GM10248 (cell line): Measurements from ENCODE around the gene FADS6.

Experiments
- CTCF ChIA-PET: fragments of 300-600 bp; sonication (Branson Sonifier 250); formaldehyde crosslinking; extraction: SDS; loops from one replicate; lab custom pipeline; 2021; ENCODE audit warnings: antibody characterized with exemption; lab: Yijun Ruan, JAX
- POLR2A ChIA-PET: fragments of 350-650 bp; sonication (Branson Sonifier 250); formaldehyde crosslinking; extraction: SDS; loops from one replicate; lab custom pipeline; 2020; ENCODE audit warnings: antibody characterized with exemption; lab: Yijun Ruan, JAX
- DNase-seq: peaks from one replicate; pipeline ENCODE4 v3.0.0; 2012; ENCODE audit errors: extremely low spot score
- TF ChIP-seq, protein P1 (sequence below): IDR thresholded peaks from 2 replicates; pipeline ENCODE4 v1.5.1; 2012; ENCODE audit warnings: mild to moderate bottlenecking, low read depth; ENCODE audit errors: extremely low read depth, missing control alignments, control extremely low read depth

Gene FADS6

DNA sequence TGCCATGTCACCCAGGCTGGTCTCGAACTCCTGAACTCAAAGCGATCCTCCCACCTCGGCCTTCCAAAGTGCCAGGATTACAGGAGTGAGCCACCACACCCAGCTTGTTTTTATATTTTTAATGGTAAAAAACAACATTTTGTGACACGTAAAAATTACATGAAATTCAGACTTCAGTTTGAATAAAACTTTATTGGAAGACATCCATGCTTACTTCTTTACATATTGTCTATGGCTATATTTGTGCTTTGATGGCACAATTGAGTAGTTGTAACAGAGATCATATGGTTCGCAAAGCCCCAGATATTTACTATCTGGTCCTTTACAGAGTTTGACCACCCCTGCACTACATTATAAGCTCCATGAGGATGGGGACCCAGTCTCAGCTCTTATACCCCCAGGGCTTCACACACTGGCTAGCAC is 18.8 kb downstream of the FADS6 start:
- TF ChIP-seq, protein P1, sequence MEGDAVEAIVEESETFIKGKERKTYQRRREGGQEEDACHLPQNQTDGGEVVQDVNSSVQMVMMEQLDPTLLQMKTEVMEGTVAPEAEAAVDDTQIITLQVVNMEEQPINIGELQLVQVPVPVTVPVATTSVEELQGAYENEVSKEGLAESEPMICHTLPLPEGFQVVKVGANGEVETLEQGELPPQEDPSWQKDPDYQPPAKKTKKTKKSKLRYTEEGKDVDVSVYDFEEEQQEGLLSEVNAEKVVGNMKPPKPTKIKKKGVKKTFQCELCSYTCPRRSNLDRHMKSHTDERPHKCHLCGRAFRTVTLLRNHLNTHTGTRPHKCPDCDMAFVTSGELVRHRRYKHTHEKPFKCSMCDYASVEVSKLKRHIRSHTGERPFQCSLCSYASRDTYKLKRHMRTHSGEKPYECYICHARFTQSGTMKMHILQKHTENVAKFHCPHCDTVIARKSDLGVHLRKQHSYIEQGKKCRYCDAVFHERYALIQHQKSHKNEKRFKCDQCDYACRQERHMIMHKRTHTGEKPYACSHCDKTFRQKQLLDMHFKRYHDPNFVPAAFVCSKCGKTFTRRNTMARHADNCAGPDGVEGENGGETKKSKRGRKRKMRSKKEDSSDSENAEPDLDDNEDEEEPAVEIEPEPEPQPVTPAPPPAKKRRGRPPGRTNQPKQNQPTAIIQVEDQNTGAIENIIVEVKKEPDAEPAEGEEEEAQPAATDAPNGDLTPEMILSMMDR = no peak
- DNase-seq = no peak
- ChIA-PET CTCF (interaction anchor here (1.5 to 11.7 kb wide), 3 partner anchors 11 to 83 kb away, joined by 6 to 107 read pairs (median 11); no protein-coding TSS in a partner anchor), POLR2A (no interaction called here)

DNA sequence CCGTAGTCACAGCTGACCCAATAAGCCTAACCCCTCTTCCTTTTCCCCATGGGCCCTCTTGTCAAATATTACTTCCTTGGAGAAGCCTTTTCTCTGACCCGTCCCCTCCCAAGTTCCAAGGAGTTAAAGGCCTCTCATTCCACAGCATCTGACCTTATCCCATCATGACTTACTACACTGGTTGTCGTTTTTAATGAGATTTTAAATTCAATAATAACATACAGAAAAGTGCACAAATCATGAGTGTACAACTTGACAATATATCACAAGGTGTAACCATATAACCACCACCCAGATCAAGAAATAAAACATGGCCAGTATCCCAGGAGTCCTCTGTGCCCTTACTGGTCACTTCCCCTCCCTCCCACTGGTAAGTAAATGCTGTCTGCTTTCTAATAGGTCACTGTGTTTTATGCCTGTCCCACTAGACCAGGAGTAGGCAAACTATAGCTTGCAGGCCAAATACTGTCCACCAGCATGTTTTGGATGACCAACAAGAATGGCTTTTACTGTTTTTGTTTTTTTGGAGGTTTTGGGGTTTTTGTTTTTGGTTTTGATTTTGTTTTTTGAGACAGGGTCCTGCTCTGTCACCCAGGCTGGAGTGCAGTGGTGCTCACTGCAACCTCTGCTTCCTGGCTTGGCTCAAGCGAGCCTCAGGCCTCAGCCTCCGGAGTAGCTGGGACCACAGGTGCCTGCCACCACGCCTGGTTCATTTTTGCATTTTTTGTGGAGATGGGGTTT is 19.4 kb downstream of the FADS6 start:
- no peak for DNase-seq
- CTCF ChIA-PET = interaction anchor here (1.1 to 11.7 kb wide), 7 partner anchors 11 to 217 kb away, joined by 3 to 107 read pairs (median 6); no protein-coding TSS in a partner anchor
- POLR2A ChIA-PET = interaction anchor here (0.6 to 1.2 kb wide), 3 partner anchors 146 to 906 kb away, joined by 3 read pairs; partner anchors contain the start of gene SLC25A19
- TF ChIP-seq, protein P1 = no peak

DNA sequence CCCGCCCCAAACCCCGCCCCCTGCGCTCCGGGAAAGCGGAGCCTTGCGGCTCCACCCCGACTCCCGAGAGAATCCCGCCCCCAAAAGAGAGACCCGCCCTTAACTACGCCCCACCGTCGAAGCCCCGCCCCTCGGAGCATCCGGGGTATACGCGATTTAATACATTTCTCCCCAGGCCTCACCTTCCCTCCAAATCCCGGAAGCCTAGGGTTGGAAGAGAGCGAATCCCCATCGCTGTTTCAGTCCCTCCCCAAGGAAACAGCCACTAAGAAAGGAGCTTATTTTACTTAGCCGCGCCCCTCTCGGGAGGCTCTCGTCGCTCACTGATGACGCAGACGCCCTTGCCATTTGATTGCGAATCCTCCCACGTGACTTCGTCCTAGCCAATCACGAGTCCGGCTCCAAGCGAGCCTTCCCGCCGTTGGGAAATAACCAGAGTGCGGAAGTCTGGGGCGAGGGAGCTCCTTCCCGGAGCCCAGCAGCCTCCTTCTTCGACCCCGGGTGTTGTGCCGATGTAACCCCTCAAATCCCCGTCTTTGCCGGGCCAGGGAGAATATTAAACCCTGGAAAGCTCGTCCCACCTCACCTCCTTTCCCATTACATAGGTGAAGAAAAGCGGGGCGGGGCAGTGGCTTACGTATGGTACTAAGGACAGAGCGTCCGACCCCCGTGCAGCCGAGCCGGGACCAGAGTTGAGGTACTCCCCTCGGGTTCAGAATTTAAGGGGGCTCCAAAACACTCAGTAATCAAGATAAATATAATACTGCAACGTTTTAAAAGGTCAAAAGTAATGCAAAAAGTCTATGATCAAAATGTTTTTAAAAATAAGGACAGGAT is 20.2 kb downstream of the FADS6 start:
- DNase-seq = peak; percentile 100
- TF ChIP-seq, protein P1 = no peak
- CTCF ChIA-PET = interaction anchor here (1.1 to 11.7 kb wide), 9 partner anchors 10 to 216 kb away, joined by 3 to 107 read pairs (median 9); no protein-coding TSS in a partner anchor
- POLR2A ChIA-PET = interaction anchor here (0.5 to 1.2 kb wide), 7 partner anchors 18 to 1856 kb away, joined by 3 to 5 read pairs (median 3); partner anchors contain the start of genes SLC25A19 and TMEM94

DNA sequence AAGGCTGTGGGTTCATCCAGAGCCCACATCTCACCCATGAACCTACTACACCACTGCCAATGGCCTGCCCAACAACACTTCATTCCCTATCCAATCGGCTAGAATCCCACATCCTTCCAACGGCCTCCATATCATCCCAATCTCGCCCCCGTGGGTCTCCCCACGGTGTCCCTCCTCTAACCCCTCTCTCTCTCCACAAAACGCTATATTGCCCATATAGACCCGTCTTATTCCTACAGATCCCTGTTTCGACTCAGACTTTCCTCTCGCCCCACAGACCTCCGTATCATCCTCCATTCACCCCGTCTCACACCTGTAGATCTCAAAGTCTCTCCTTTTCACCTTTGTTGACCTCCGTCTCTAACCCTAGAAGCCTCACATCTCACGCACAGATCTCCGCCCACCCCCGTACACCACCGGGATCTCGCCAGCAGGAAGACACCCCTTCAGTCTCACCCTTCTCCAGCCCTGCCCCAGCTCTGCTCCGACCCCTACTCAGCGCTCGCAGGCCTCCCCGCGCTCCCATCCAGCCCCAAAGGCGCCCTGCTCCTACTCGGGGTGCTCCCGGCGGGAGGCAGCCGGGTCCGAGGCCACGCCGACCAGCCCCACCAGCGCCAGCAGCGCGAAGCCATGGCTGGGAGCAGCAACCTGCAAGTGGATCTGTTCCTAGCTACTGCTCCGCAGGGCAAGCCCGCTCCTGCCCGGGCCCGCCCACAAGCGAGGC is 21.0 kb downstream of the FADS6 start, which contains the start of gene FDXR:
TSS of gene FDXR (minus strand) at position 682 of the 724 bp plus-strand sequence. CDS start at position 632, 50 bp downstream.
- TF ChIP-seq, protein P1 = no peak
- no peak for DNase-seq
- POLR2A ChIA-PET = interaction anchor here (0.5 to 1.2 kb wide), 5 partner anchors 19 to 1856 kb away, joined by 3 to 5 read pairs (median 3); partner anchors contain the start of gene TMEM94
- CTCF ChIA-PET = interaction anchor here (1.1 to 12.9 kb wide), 10 partner anchors 9 to 215 kb away, joined by 3 to 248 read pairs (median 10); no protein-coding TSS in a partner anchor

DNA sequence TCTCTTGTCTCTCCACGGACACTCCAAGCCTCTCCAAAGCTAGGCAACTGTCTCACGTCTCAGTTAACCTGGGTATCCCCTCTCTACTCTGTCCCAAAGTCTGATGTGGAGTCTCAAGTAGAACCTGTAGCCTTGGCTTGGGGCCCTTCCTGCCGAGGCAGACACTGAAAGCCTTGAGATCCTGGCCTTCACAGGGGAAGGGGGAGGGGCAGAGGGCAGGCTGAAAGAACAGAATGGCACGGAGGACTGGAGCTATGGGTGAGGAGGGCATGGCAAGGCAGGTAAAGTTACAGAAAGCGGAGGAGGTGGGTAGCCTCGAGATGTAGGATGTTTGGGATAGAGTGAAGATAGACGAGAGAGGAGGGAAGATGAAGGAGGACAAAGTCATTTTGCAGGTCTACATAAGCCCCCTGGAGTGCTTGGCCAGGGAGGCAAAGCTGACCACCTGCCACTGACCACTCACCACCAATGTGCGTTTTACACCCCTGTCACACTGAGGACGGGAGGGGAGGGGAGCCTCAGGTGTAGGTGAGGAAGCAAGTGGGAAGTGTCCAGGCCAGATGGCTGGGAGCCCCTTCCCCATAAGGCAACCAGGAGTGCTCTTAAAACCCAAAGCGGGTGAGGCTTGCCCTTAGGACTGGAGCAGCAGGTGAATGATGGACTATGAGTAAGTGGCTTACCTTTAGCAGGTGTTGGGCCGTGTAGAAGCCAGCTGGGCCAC is 21.9 kb downstream of the FADS6 start:
- no peak for DNase-seq
- TF ChIP-seq, protein P1 = no peak
- CTCF ChIA-PET = interaction anchor here (1.4 to 12.9 kb wide), 6 partner anchors 8 to 214 kb away, joined by 5 to 248 read pairs (median 10); no protein-coding TSS in a partner anchor
- POLR2A ChIA-PET = interaction anchor here (0.6 kb wide), 1 partner anchor 170 kb away, joined by 4 read pairs; no protein-coding TSS in a partner anchor
